ENCODE measurements around the gene PDIA6. TPM values are rescaled to one million over a fixed set of nuclear protein-coding genes. Genes with fewer than 3 reads are reported as not detected.
A peak's percentile ranks its signal among the peaks of the same experiment; 100 is the strongest.

PDIA6 gene
- total and polyA plus RNA-seq, 9 of the 15 experiments (the other 6 are each of a cell fraction or from before 2014, with no cell fraction given), result 166 to 268 (median 229) TPM

DNA sequence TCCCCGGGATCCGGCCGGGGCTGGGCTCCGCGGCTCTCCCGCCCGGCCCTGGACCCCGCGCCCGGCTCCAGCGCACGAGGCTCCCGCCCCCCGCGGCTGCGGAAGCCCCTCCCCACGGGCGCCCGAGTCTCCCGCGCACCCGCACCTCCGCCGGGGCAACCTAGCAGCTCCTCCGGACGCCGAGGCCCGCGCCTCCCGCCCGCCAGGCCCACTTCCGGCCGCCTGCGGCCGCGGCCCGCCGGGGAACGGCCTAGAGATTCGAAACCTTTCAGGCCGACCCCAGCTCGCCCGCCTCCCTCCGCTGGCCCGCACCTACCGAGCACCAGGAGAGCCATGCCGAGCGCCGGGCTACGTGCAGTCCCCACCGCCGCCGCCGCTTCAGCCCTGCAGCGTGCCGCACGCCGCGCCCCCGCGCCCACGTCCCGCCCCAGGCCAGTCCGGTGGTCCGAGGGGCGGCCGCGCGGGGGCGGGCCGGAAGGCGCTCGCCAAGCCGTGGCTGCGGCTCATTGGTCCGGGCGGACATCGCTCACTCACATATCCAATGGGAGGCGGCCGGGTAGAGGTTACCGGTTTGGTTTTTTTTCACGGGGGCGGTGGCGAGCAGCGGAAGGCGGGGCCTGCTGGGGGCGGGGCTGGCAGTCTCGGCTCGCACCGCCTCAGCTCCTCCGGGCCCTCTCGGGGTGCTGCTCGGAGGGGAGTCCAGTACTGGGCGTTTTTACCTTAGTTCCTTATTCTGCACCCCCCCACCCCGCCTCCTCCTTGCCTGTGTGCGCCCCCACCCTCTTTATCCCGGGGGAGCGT, at the start of gene PDIA6 (continued):
- TF ChIP-seq, protein P1, sequence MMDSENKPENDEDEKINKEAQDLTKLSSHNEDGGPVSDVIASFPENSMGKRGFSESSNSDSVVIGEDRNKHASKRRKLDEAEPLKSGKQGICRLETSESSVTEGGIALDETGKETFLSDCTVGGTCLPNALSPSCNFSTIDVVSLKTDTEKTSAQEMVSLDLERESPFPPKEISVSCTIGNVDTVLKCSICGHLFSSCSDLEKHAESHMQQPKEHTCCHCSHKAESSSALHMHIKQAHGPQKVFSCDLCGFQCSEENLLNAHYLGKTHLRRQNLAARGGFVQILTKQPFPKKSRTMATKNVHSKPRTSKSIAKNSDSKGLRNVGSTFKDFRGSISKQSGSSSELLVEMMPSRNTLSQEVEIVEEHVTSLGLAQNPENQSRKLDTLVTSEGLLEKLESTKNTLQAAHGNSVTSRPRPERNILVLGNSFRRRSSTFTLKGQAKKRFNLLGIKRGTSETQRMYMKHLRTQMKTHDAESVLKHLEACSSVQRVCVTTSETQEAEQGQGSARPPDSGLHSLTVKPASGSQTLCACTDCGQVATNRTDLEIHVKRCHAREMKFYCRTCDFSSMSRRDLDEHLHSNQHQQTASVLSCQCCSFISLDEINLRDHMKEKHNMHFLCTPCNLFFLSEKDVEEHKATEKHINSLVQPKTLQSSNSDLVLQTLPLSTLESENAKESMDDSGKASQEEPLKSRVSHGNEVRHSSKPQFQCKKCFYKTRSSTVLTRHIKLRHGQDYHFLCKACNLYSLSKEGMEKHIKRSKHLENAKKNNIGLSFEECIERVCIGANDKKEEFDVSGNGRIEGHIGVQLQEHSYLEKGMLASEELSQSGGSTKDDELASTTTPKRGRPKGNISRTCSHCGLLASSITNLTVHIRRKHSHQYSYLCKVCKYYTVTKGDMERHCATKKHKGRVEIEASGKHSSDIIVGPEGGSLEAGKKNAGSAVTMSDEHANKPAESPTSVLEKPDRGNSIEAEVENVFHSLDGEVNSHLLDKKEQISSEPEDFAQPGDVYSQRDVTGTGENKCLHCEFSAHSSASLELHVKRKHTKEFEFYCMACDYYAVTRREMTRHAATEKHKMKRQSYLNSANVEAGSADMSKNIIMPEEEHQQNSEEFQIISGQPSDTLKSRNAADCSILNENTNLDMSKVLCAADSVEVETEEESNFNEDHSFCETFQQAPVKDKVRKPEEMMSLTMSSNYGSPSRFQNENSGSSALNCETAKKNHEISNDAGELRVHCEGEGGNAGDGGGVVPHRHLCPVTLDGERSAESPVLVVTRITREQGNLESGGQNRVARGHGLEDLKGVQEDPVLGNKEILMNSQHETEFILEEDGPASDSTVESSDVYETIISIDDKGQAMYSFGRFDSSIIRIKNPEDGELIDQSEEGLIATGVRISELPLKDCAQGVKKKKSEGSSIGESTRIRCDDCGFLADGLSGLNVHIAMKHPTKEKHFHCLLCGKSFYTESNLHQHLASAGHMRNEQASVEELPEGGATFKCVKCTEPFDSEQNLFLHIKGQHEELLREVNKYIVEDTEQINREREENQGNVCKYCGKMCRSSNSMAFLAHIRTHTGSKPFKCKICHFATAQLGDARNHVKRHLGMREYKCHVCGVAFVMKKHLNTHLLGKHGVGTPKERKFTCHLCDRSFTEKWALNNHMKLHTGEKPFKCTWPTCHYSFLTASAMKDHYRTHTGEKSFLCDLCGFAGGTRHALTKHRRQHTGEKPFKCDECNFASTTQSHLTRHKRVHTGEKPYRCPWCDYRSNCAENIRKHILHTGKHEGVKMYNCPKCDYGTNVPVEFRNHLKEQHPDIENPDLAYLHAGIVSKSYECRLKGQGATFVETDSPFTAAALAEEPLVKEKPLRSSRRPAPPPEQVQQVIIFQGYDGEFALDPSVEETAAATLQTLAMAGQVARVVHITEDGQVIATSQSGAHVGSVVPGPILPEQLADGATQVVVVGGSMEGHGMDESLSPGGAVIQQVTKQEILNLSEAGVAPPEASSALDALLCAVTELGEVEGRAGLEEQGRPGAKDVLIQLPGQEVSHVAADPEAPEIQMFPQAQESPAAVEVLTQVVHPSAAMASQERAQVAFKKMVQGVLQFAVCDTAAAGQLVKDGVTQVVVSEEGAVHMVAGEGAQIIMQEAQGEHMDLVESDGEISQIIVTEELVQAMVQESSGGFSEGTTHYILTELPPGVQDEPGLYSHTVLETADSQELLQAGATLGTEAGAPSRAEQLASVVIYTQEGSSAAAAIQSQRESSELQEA (IDR thresholded peaks at IDR 0.05; ENCODE audit: low read depth), result no peak
- peak; percentile 41 for TF ChIP-seq CHD1 (IDR thresholded peaks at IDR 0.05; ENCODE audit: low read length)
- 0 out of 2 replicates have a peak, but pooled peaks have one; percentile 17 for TF ChIP-seq HNRNPL (IDR thresholded peaks at IDR 0.05; ENCODE audit: low read depth, low read length)
- peak; percentile 70; the same call in 1 of the 2 replicates for TF ChIP-seq POLR2A (conservative IDR thresholded peaks at IDR 0.05)
- no peak for TF ChIP-seq ZC3H8 (IDR thresholded peaks at IDR 0.05)
- TF ChIP-seq, protein P2, sequence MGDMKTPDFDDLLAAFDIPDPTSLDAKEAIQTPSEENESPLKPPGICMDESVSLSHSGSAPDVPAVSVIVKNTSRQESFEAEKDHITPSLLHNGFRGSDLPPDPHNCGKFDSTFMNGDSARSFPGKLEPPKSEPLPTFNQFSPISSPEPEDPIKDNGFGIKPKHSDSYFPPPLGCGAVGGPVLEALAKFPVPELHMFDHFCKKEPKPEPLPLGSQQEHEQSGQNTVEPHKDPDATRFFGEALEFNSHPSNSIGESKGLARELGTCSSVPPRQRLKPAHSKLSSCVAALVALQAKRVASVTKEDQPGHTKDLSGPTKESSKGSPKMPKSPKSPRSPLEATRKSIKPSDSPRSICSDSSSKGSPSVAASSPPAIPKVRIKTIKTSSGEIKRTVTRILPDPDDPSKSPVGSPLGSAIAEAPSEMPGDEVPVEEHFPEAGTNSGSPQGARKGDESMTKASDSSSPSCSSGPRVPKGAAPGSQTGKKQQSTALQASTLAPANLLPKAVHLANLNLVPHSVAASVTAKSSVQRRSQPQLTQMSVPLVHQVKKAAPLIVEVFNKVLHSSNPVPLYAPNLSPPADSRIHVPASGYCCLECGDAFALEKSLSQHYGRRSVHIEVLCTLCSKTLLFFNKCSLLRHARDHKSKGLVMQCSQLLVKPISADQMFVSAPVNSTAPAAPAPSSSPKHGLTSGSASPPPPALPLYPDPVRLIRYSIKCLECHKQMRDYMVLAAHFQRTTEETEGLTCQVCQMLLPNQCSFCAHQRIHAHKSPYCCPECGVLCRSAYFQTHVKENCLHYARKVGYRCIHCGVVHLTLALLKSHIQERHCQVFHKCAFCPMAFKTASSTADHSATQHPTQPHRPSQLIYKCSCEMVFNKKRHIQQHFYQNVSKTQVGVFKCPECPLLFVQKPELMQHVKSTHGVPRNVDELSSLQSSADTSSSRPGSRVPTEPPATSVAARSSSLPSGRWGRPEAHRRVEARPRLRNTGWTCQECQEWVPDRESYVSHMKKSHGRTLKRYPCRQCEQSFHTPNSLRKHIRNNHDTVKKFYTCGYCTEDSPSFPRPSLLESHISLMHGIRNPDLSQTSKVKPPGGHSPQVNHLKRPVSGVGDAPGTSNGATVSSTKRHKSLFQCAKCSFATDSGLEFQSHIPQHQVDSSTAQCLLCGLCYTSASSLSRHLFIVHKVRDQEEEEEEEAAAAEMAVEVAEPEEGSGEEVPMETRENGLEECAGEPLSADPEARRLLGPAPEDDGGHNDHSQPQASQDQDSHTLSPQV (IDR thresholded peaks at IDR 0.05), result 0 out of 2 replicates have a peak, but pooled peaks have one; percentile 46
- no peak for TF ChIP-seq KDM1A (IDR thresholded peaks at IDR 0.05)
- TF ChIP-seq POLR2AphosphoS5 (IDR thresholded peaks at IDR 0.05; ENCODE audit: control insufficient read depth, insufficient read depth, low read depth, low read length), result peak; percentile 64
- TF ChIP-seq, protein P3, sequence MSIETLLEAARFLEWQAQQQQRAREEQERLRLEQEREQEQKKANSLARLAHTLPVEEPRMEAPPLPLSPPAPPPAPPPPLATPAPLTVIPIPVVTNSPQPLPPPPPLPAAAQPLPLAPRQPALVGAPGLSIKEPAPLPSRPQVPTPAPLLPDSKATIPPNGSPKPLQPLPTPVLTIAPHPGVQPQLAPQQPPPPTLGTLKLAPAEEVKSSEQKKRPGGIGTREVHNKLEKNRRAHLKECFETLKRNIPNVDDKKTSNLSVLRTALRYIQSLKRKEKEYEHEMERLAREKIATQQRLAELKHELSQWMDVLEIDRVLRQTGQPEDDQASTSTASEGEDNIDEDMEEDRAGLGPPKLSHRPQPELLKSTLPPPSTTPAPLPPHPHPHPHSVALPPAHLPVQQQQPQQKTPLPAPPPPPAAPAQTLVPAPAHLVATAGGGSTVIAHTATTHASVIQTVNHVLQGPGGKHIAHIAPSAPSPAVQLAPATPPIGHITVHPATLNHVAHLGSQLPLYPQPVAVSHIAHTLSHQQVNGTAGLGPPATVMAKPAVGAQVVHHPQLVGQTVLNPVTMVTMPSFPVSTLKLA (conservative IDR thresholded peaks at IDR 0.05), result peak in 1 of 2 experiments; percentile 57; a peak in 2 of 4 replicates
- 0 out of 2 replicates have a peak, but pooled peaks have one; percentile 29 for TF ChIP-seq TGIF2 (CRISPR knock-in tag; IDR thresholded peaks at IDR 0.05)

Measured in K562 (cell line).